Smooth muscle cell of the brain vasculature (primary cell): ENCODE results near the gene YIPF3.

Experiments
- DNase-seq: peaks from one replicate; pipeline ENCODE4 v3.0.0-alpha.2; 2012; ENCODE audit warnings: low read depth, low spot score

The YIPF3 gene

DNA sequence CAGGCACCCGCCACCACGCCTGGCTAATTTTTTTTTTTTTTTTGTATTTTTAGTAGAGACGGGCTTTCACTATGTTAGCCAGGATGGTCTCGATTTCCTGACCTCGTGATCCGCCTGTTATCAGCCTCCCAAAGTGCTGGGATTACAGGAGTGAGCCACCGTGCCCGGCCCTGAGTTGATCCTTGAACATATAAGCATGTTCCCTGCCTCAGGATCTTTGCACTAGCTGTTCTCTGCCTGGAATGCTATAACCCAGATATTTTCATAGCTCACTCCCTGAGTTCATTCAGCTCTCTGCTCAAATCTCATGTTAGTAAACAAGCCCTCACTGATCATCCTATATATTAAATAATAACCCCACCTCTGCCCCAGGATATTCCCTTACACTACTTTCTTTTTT is 52.4 kb downstream of the YIPF3 start:
- DNase-seq: no peak

DNA sequence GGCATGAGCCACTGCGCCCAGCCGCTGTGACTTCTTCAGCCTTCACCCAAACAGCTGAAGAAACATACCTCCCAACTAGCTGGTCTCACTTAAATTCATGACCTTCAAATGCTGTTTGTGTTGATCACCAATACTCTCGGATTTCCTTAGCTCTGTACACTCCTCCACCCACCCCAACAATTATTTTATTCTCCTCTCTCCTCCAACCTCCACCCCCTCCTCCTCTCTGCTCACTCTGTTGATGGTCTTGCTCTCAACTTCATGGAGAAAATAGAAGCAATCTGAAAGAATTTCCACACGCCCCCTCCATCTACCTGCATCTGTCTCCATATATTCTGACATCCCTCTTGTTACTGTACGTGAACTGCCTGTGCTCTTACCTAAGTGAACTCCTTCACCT is 54.8 kb downstream of the YIPF3 start:
- no peak for DNase-seq
